HCT116 (cell line): Measurements from ENCODE around the gene NBAS.

Source experiments
- CEBPB ChIP-seq: IDR thresholded peaks from 2 replicates; pipeline ENCODE4 v1.6.1; 2012; ENCODE audit warnings: low read depth
- EZH2 ChIP-seq: fragments of 200-600 bp; sonication (generic); IDR thresholded peaks from 2 replicates; pipeline ENCODE4 v1.6.1; 2017; ENCODE audit warnings: antibody characterized with exemption, mixed run types
- EZH2phosphoT487 ChIP-seq: fragments of 200-600 bp; IDR thresholded peaks from 2 replicates; pipeline ENCODE4 v1.6.1; 2018; ENCODE audit warnings: antibody characterized with exemption, borderline replicate concordance
- FOSL1 ChIP-seq: IDR thresholded peaks from 2 replicates; pipeline ENCODE4 v1.6.1; 2012; ENCODE audit warnings: low read depth
- POLR2A ChIP-seq: IDR thresholded peaks from 2 replicates; pipeline ENCODE4 v1.7.0; 2011; ENCODE audit warnings: borderline replicate concordance; ENCODE audit not compliant: insufficient read depth, insufficient read length; ENCODE audit errors: extremely low read depth
- POLR2AphosphoS5 ChIP-seq: IDR thresholded peaks from 2 replicates; pipeline ENCODE4 v1.6.1; 2011; ENCODE audit warnings: mild to moderate bottlenecking, low read depth, low read length, moderate library complexity
- RAD21 ChIP-seq: IDR thresholded peaks from 2 replicates; pipeline ENCODE4 v1.6.1; 2012; ENCODE audit warnings: low read depth, mild to moderate bottlenecking
- SIN3A ChIP-seq: IDR thresholded peaks from 2 replicates; pipeline ENCODE4 v1.6.1; 2012; ENCODE audit warnings: low read depth
- SP1 ChIP-seq: IDR thresholded peaks from 2 replicates; pipeline ENCODE4 v1.6.1; 2012; ENCODE audit warnings: low read depth
- ZNF274 ChIP-seq: fragments of 200-500 bp; sonication (Bioruptor generic); IDR thresholded peaks from 2 replicates; pipeline ENCODE4 v1.6.1; 2014; ENCODE audit warnings: mild to moderate bottlenecking, low read depth, low read length, inconsistent platforms
- TF ChIP-seq, protein P1 (sequence below): IDR thresholded peaks from 2 replicates; pipeline ENCODE4 v1.6.1; 2012
- TF ChIP-seq, protein P2 (sequence below), 3 experiments: fragments of 200-600 bp in 1 of 3; sonication (generic) in 1 of 3; IDR thresholded peaks in 2 of 3; conservative IDR thresholded peaks in 1 of 3; 2 replicates each; pipeline ENCODE4 v1.5.1; 2012 to 2017; ENCODE audit warnings: low read depth in 2 of 3, low read length in 2 of 3, antibody characterized with exemption in 1 of 3, borderline replicate concordance in 1 of 3, control low read depth in 1 of 3, mild to moderate bottlenecking in 1 of 3, mixed read lengths in 1 of 3, mixed run types in 1 of 3, moderate library complexity in 1 of 3; ENCODE audit not compliant: insufficient read depth in 1 of 3
- TF ChIP-seq, protein P3 (sequence below): IDR thresholded peaks from 2 replicates; pipeline ENCODE4 v1.6.1; 2012; ENCODE audit warnings: low read depth

DNA sequence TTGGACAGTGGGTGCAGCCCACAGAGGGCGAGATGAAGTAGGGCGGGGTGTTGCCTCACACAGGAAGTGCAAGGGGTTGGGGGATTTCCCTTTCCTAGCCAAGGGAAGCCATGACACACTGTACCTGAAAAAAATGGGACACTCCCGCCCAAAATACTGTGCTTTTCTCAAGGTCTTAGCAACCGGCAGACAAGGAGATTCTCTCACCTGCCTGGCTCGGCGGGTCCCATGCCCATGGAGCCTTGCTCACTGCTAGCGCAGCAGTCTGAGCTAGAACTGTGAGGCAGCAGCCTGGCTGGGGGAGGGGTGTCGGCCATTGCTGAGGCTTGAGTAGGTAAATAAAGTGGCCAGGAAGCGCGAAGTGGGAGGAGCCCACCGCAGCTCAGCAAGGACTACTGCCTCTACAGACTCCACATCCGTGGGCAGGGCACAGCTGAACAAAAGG is 244.7 kb downstream of the NBAS start:
- TF ChIP-seq RAD21 = no peak
- no peak for TF ChIP-seq SIN3A
- TF ChIP-seq CEBPB = no peak
- TF ChIP-seq POLR2A = no peak
- no peak for TF ChIP-seq SP1
- TF ChIP-seq, protein P1, sequence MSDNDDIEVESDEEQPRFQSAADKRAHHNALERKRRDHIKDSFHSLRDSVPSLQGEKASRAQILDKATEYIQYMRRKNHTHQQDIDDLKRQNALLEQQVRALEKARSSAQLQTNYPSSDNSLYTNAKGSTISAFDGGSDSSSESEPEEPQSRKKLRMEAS = no peak
- no peak for TF ChIP-seq EZH2phosphoT487
- TF ChIP-seq, protein P2, sequence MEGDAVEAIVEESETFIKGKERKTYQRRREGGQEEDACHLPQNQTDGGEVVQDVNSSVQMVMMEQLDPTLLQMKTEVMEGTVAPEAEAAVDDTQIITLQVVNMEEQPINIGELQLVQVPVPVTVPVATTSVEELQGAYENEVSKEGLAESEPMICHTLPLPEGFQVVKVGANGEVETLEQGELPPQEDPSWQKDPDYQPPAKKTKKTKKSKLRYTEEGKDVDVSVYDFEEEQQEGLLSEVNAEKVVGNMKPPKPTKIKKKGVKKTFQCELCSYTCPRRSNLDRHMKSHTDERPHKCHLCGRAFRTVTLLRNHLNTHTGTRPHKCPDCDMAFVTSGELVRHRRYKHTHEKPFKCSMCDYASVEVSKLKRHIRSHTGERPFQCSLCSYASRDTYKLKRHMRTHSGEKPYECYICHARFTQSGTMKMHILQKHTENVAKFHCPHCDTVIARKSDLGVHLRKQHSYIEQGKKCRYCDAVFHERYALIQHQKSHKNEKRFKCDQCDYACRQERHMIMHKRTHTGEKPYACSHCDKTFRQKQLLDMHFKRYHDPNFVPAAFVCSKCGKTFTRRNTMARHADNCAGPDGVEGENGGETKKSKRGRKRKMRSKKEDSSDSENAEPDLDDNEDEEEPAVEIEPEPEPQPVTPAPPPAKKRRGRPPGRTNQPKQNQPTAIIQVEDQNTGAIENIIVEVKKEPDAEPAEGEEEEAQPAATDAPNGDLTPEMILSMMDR (IDR thresholded peaks at IDR 0.05 in 2 of 3, conservative IDR thresholded peaks at IDR 0.05 in 1 of 3; ENCODE audit: borderline replicate concordance in 1 of 3, insufficient read depth in 1 of 3, low read depth in 2 of 3, low read length in 2 of 3) = no peak
- TF ChIP-seq POLR2AphosphoS5 = no peak
- TF ChIP-seq ZNF274 = no peak
- no peak for TF ChIP-seq EZH2
- no peak for TF ChIP-seq FOSL1
- TF ChIP-seq, protein P3, sequence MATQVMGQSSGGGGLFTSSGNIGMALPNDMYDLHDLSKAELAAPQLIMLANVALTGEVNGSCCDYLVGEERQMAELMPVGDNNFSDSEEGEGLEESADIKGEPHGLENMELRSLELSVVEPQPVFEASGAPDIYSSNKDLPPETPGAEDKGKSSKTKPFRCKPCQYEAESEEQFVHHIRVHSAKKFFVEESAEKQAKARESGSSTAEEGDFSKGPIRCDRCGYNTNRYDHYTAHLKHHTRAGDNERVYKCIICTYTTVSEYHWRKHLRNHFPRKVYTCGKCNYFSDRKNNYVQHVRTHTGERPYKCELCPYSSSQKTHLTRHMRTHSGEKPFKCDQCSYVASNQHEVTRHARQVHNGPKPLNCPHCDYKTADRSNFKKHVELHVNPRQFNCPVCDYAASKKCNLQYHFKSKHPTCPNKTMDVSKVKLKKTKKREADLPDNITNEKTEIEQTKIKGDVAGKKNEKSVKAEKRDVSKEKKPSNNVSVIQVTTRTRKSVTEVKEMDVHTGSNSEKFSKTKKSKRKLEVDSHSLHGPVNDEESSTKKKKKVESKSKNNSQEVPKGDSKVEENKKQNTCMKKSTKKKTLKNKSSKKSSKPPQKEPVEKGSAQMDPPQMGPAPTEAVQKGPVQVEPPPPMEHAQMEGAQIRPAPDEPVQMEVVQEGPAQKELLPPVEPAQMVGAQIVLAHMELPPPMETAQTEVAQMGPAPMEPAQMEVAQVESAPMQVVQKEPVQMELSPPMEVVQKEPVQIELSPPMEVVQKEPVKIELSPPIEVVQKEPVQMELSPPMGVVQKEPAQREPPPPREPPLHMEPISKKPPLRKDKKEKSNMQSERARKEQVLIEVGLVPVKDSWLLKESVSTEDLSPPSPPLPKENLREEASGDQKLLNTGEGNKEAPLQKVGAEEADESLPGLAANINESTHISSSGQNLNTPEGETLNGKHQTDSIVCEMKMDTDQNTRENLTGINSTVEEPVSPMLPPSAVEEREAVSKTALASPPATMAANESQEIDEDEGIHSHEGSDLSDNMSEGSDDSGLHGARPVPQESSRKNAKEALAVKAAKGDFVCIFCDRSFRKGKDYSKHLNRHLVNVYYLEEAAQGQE = no peak
